Measurements from ENCODE around the gene ATP2B2.
A peak's percentile ranks its signal among the peaks of the same experiment; 100 is the strongest.

ATP2B2 gene

GRCh38 chr3:10284496-10284895 lies 220.9 kb downstream of the ATP2B2 start:
- no peak for ATAC-seq
- TF ChIP-seq OSR1 (CRISPR knock-in tag; IDR thresholded peaks at IDR 0.05) (no peak), RARB (CRISPR knock-in tag; IDR thresholded peaks at IDR 0.05) (no peak), PPARA (CRISPR knock-in tag; IDR thresholded peaks at IDR 0.05; ENCODE audit: borderline replicate concordance) (no peak), ZNF565 (CRISPR knock-in tag; conservative IDR thresholded peaks at IDR 0.05; ENCODE audit: low read depth) (no peak), POU6F1 (CRISPR knock-in tag; IDR thresholded peaks at IDR 0.05; ENCODE audit: borderline replicate concordance, low read depth) (no peak), ISL1 (CRISPR knock-in tag; IDR thresholded peaks at IDR 0.05) (no peak), GLIS3 (CRISPR knock-in tag; IDR thresholded peaks at IDR 0.05) (no peak), TOX (CRISPR knock-in tag; IDR thresholded peaks at IDR 0.05; ENCODE audit: borderline replicate concordance) (no peak), CSRNP3 (CRISPR knock-in tag; IDR thresholded peaks at IDR 0.05) (no peak), CREB5 (CRISPR knock-in tag; IDR thresholded peaks at IDR 0.05; ENCODE audit: low read depth) (no peak), PATZ1 (CRISPR knock-in tag; IDR thresholded peaks at IDR 0.05; ENCODE audit: borderline replicate concordance) (no peak), SNAI2 (CRISPR knock-in tag; IDR thresholded peaks at IDR 0.05) (no peak), TSHZ2 (CRISPR knock-in tag; IDR thresholded peaks at IDR 0.05) (no peak), ARNTL (CRISPR knock-in tag; IDR thresholded peaks at IDR 0.05; ENCODE audit: borderline replicate concordance, low read depth) (no peak), ZFP3 (CRISPR knock-in tag; IDR thresholded peaks at IDR 0.05) (no peak)

- TF ChIP-seq PATZ1 (CRISPR knock-in tag; IDR thresholded peaks at IDR 0.05; ENCODE audit: borderline replicate concordance) = no peak
- no peak for TF ChIP-seq RARB (CRISPR knock-in tag; IDR thresholded peaks at IDR 0.05)
- no peak for TF ChIP-seq PPARA (CRISPR knock-in tag; IDR thresholded peaks at IDR 0.05; ENCODE audit: borderline replicate concordance)
- TF ChIP-seq ZFP30 (CRISPR knock-in tag; IDR thresholded peaks at IDR 0.05) = no peak
- no peak for TF ChIP-seq CSDC2 (CRISPR knock-in tag; IDR thresholded peaks at IDR 0.05)
- no peak for TF ChIP-seq ZFP3 (CRISPR knock-in tag; IDR thresholded peaks at IDR 0.05)
- no peak for TF ChIP-seq CSRNP3 (CRISPR knock-in tag; IDR thresholded peaks at IDR 0.05)
- peak; percentile 69 for TF ChIP-seq ISL1 (CRISPR knock-in tag; IDR thresholded peaks at IDR 0.05)
- no peak for TF ChIP-seq POU6F1 (CRISPR knock-in tag; IDR thresholded peaks at IDR 0.05; ENCODE audit: borderline replicate concordance, low read depth)
- no peak for TF ChIP-seq ZNF565 (CRISPR knock-in tag; conservative IDR thresholded peaks at IDR 0.05; ENCODE audit: low read depth)
- no peak for TF ChIP-seq ESRRG (CRISPR knock-in tag; IDR thresholded peaks at IDR 0.05)
- TF ChIP-seq TOX (CRISPR knock-in tag; IDR thresholded peaks at IDR 0.05; ENCODE audit: borderline replicate concordance) = no peak
- no peak for TF ChIP-seq OSR1 (CRISPR knock-in tag; IDR thresholded peaks at IDR 0.05)
- 0 out of 2 replicates have a peak, but pooled peaks have one; percentile 13 for TF ChIP-seq TCF4 (CRISPR knock-in tag; IDR thresholded peaks at IDR 0.05; ENCODE audit: borderline replicate concordance)
- no peak for TF ChIP-seq BACH2 (CRISPR knock-in tag; IDR thresholded peaks at IDR 0.05; ENCODE audit: borderline replicate concordance)
- TF ChIP-seq ZC3H10 (CRISPR knock-in tag; IDR thresholded peaks at IDR 0.05) = no peak
- no peak for TF ChIP-seq GLIS3 (CRISPR knock-in tag; IDR thresholded peaks at IDR 0.05)
- TF ChIP-seq CREB5 (CRISPR knock-in tag; IDR thresholded peaks at IDR 0.05; ENCODE audit: low read depth) = no peak
- ATAC-seq = no peak
Measured at GRCh38 chr3:10283638-10284037, 221.7 kb downstream of the ATP2B2 start.

Data from SK-N-SH treated with all-trans-retinoic acid at 6 μM for 48 hours (cell line).